ENCODE results near the gene SIGLEC11. TPM values are rescaled to one million over a fixed set of nuclear protein-coding genes. Genes with fewer than 3 reads are reported as not detected.
"Not testable (repeated sequence)": the region's sequence is repeated elsewhere in the genome, so short reads cannot be mapped to it uniquely, and the experiment has no call there.

The SIGLEC11 gene
- total and polyA plus RNA-seq, 2 donors from 2014 or later: 1.2 to 1.5 TPM

- DNase-seq: no peak
- Histone ChIP-seq H3K27me3 (ENCODE audit: control insufficient read depth, insufficient read depth, low read length) (no peaks in the 10 kb centered on the region), H3K27ac (ENCODE audit: low read depth in 2 of 2, low read length in 2 of 2) (no peak overlapping the region), H3K4me1 (ENCODE audit: control insufficient read depth in 2 of 3, insufficient read depth in 2 of 3, low read depth in 1 of 3, low read length in 3 of 3) (no peaks in the 10 kb centered on the region), H3K36me3 (ENCODE audit: control insufficient read depth in 2 of 3, insufficient read depth in 3 of 3, low read length in 3 of 3) (peaks cover 0 to 6% (median 4%) of the 10 kb centered on the region in 3 donors), H3K4me3 (ENCODE audit: low read length in 3 of 3) (no peak overlapping the region), H3K9ac (ENCODE audit: low read length in 3 of 3) (no peak overlapping the region), H3K9me3 (ENCODE audit: control insufficient read depth in 2 of 3, insufficient read depth in 1 of 3, low read length in 3 of 3) (no peaks in the 10 kb centered on the region)
- no peak for FAIRE-seq
- intact Hi-C loops (cut with DNase I): no loop called here
- TF ChIP-seq CTCF (IDR thresholded peaks at IDR 0.05; ENCODE audit: borderline replicate concordance, extremely low read depth, insufficient read depth): no peak
Measured at GRCh38 chr19:49975051-49975450, 14.1 kb upstream of the SIGLEC11 start.

- Histone ChIP-seq H3K9ac (ENCODE audit: low read length in 3 of 3) (no peak overlapping the region), H3K9me3 (ENCODE audit: control insufficient read depth in 2 of 3, insufficient read depth in 1 of 3, low read length in 3 of 3) (no peaks in the 10 kb centered on the region), H3K4me1 (ENCODE audit: control insufficient read depth in 2 of 3, insufficient read depth in 2 of 3, low read depth in 1 of 3, low read length in 3 of 3) (no peaks in the 10 kb centered on the region), H3K27me3 (ENCODE audit: control insufficient read depth, insufficient read depth, low read length) (no peaks in the 10 kb centered on the region), H3K36me3 (ENCODE audit: control insufficient read depth in 2 of 3, insufficient read depth in 3 of 3, low read length in 3 of 3) (peaks cover 0 to 5% (median 4%) of the 10 kb centered on the region in 3 donors), H3K27ac (ENCODE audit: low read depth in 2 of 2, low read length in 2 of 2) (no peak overlapping the region), H3K4me3 (ENCODE audit: low read length in 3 of 3) (no peak overlapping the region)
- intact Hi-C loops (cut with DNase I): no loop called here
- no peak for DNase-seq
- no peak for FAIRE-seq
- TF ChIP-seq CTCF (IDR thresholded peaks at IDR 0.05; ENCODE audit: borderline replicate concordance, extremely low read depth, insufficient read depth): no peak
Measured at GRCh38 chr19:49973987-49974386, 13.0 kb upstream of the SIGLEC11 start.

DNA sequence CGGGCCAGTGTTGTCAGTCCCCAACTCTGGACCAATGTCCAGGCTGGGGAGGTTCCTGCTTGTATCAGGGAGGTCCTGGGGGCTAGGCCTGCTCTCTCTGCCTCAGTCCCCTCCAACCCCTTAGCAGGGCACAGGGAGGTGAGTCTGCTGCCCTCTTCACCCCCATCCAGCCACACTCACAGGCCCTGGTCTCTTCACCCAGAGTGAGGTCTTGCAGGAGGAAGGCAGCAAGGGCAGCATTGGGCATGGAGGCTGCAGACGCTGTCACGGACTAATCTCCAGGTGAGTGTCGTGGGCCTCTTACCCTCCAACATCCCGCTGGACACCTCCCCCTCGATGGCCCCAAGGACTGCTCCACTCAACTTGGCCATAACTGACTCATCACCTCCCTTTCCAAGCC, 11.9 kb upstream of the SIGLEC11 start:
- Histone ChIP-seq H3K27me3 (ENCODE audit: control insufficient read depth, insufficient read depth, low read length) (no peaks in the 10 kb centered on the region), H3K27ac (ENCODE audit: low read depth in 2 of 2, low read length in 2 of 2) (no peak overlapping the region), H3K4me1 (ENCODE audit: control insufficient read depth in 2 of 3, insufficient read depth in 2 of 3, low read depth in 1 of 3, low read length in 3 of 3) (no peaks in the 10 kb centered on the region), H3K9ac (ENCODE audit: low read length in 3 of 3) (no peak overlapping the region), H3K36me3 (ENCODE audit: control insufficient read depth in 2 of 3, insufficient read depth in 3 of 3, low read length in 3 of 3) (no peaks in the 10 kb centered on the region), H3K9me3 (ENCODE audit: control insufficient read depth in 2 of 3, insufficient read depth in 1 of 3, low read length in 3 of 3) (no peaks in the 10 kb centered on the region), H3K4me3 (ENCODE audit: low read length in 3 of 3) (no peak overlapping the region)
- DNase-seq: no peak
- TF ChIP-seq CTCF (IDR thresholded peaks at IDR 0.05; ENCODE audit: borderline replicate concordance, extremely low read depth, insufficient read depth): no peak
- intact Hi-C loops (cut with DNase I): no loop called here
- FAIRE-seq: no peak

GRCh38 chr19:49971991-49972411, 11.0 kb upstream of the SIGLEC11 start:
- H3K9ac ChIP-seq (ENCODE audit: low read length in 3 of 3): no peak overlapping the region
- no peaks in the 10 kb centered on the region for H3K36me3 ChIP-seq (ENCODE audit: control insufficient read depth in 2 of 3, insufficient read depth in 3 of 3, low read length in 3 of 3)
- no peaks in the 10 kb centered on the region for H3K9me3 ChIP-seq (ENCODE audit: control insufficient read depth in 2 of 3, insufficient read depth in 1 of 3, low read length in 3 of 3)
- H3K4me3 ChIP-seq (ENCODE audit: low read length in 3 of 3): no peak overlapping the region
- no peak for TF ChIP-seq CTCF (IDR thresholded peaks at IDR 0.05; ENCODE audit: borderline replicate concordance, extremely low read depth, insufficient read depth)
- H3K27ac ChIP-seq (ENCODE audit: low read depth in 2 of 2, low read length in 2 of 2): no peak overlapping the region
- no peaks in the 10 kb centered on the region for H3K4me1 ChIP-seq (ENCODE audit: control insufficient read depth in 2 of 3, insufficient read depth in 2 of 3, low read depth in 1 of 3, low read length in 3 of 3)
- H3K27me3 ChIP-seq (ENCODE audit: control insufficient read depth, insufficient read depth, low read length): no peaks in the 10 kb centered on the region
- DNase-seq (peak in 1 of 5 donors; percentile 52), FAIRE-seq (no peak)
- intact Hi-C loops (cut with DNase I): no loop called here

GRCh38 chr19:49969355-49969754, 8.4 kb upstream of the SIGLEC11 start:
- H3K9me3 ChIP-seq (ENCODE audit: control insufficient read depth in 2 of 3, insufficient read depth in 1 of 3, low read length in 3 of 3); H3K27me3 ChIP-seq (ENCODE audit: control insufficient read depth, insufficient read depth, low read length); intact Hi-C loops (cut with DNase I); H3K36me3 ChIP-seq (ENCODE audit: control insufficient read depth in 2 of 3, insufficient read depth in 3 of 3, low read length in 3 of 3); H3K4me1 ChIP-seq (ENCODE audit: control insufficient read depth in 2 of 3, insufficient read depth in 2 of 3, low read depth in 1 of 3, low read length in 3 of 3); H3K4me3 ChIP-seq (ENCODE audit: low read length in 3 of 3); H3K27ac ChIP-seq (ENCODE audit: low read depth in 2 of 2, low read length in 2 of 2); FAIRE-seq; H3K9ac ChIP-seq (ENCODE audit: low read length in 3 of 3): not testable (repeated sequence)
- peak in 1 of 5 donors; percentile 14 for DNase-seq
